K562 (cell line): ENCODE data around the gene FHIP2A. TPM values are rescaled to one million over a fixed set of nuclear protein-coding genes. Genes with fewer than 3 reads are reported as not detected.

Source experiments
- ATAC-seq: fragments of 200-7000 bp; cut with Tn5 transposase; 3 replicates; pipeline ENCODE4 v1.9.1; 2020; ENCODE audit warnings: moderate library complexity
- BruUV-seq: library from RNA; stranded (reverse); fragments of 400-500 nt; replicated peaks from 2 replicates; lab custom pipeline; 2021; lab: Mats Ljungman, UMichigan
- CTCF ChIA-PET: fragments of 300-600 bp; formaldehyde crosslinking; extraction: SDS; loops from one replicate; lab custom pipeline; 2021; ENCODE audit warnings: low intra/inter-chr PET ratio; lab: Yijun Ruan, JAX
- POLR2A ChIA-PET: fragments of 300-600, 350-650 bp; sonication (Branson Sonifier 250); formaldehyde crosslinking; extraction: SDS; loops from one replicate; lab custom pipeline; 2021; ENCODE audit warnings: antibody characterized with exemption, inconsistent platforms; lab: Yijun Ruan, JAX
- DNase-seq, 4 experiments: peaks; one replicate each; pipeline versions ENCODE4 v3.0.0 to v3.0.0-alpha.2; 2011 to 2018; ENCODE audit warnings: low spot score in 3 of 4, mixed read lengths in 3 of 4; ENCODE audit errors: extremely low read depth in 1 of 4
- FAIRE-seq: peaks from 2 replicates; lab custom pipeline; 2011; peaks lifted over from hg19 to GRCh38; lab: Jason Lieb, UNC
- H2AFZ ChIP-seq: 2 replicates; pipeline ENCODE4 v1.6.0; 2011; ENCODE audit warnings: low read depth, low read length, control low read depth, inconsistent platforms
- H3K27ac ChIP-seq: fragments of 200-600 bp; 3 replicates; pipeline ENCODE4 v1.8.0; 2011; ENCODE audit warnings: low read depth, mild to moderate bottlenecking, control low read depth, inconsistent platforms, low read length, moderate library complexity, mixed read lengths; ENCODE audit errors: extremely low read depth
- H3K27me3 ChIP-seq, 2 experiments: fragments of 300-600 bp in 1 of 2; 2 replicates in 1 of 2; 3 replicates in 1 of 2; pipeline versions ENCODE4 v1.6.0 to v1.8.0; 2011; ENCODE audit warnings: inconsistent platforms in 2 of 2, low read length in 2 of 2, mild to moderate bottlenecking in 1 of 2, mixed read lengths in 1 of 2, moderate library complexity in 1 of 2; ENCODE audit not compliant: control insufficient read depth in 2 of 2, insufficient read depth in 2 of 2
- H3K36me3 ChIP-seq: fragments of 300-600 bp; 3 replicates; pipeline ENCODE4 v1.8.0; 2011; ENCODE audit warnings: mild to moderate bottlenecking, low read length, inconsistent platforms; ENCODE audit not compliant: control insufficient read depth, insufficient read depth
- H3K4me1 ChIP-seq, 2 experiments: fragments of 200-600 bp in 1 of 2; replicated peaks in 1 of 2; 2 replicates in 1 of 2; 3 replicates in 1 of 2; pipeline versions ENCODE4 v1.5.1 to v1.8.0; 2011; ENCODE audit warnings: inconsistent platforms in 2 of 2, low read length in 2 of 2, mild to moderate bottlenecking in 1 of 2, mixed read lengths in 1 of 2, moderate library complexity in 1 of 2; ENCODE audit not compliant: control insufficient read depth in 2 of 2, insufficient read depth in 2 of 2
- H3K4me2 ChIP-seq: 2 replicates; pipeline ENCODE4 v1.6.1; 2011; ENCODE audit warnings: low read length, control low read depth, inconsistent platforms, mixed read lengths; ENCODE audit not compliant: insufficient read depth
- H3K4me3 ChIP-seq: fragments of 200-600 bp; sonication (generic), shearing (Covaris generic); 2 replicates; pipeline ENCODE4 v1.5.1; 2016; ENCODE audit warnings: control low read depth, inconsistent platforms
- H3K79me2 ChIP-seq: fragments of 200-600 bp; 3 replicates; pipeline ENCODE4 v1.8.0; 2011; ENCODE audit warnings: low read length, inconsistent platforms; ENCODE audit not compliant: control insufficient read depth, insufficient read depth
- H3K9ac ChIP-seq, 2 experiments: 2 replicates each; pipeline versions ENCODE4 v1.6.0 to v1.6.1; 2011; ENCODE audit warnings: low read depth in 2 of 2, low read length in 2 of 2, control low read depth in 1 of 2, inconsistent platforms in 1 of 2, mild to moderate bottlenecking in 1 of 2, mixed read lengths in 1 of 2; ENCODE audit not compliant: insufficient read depth in 1 of 2
- H3K9me1 ChIP-seq: one replicate; pipeline ENCODE4 v1.6.0; 2011; ENCODE audit warnings: inconsistent platforms, mild to moderate bottlenecking, low read length, moderate library complexity; ENCODE audit not compliant: control insufficient read depth, insufficient read depth
- H3K9me3 ChIP-seq: replicated peaks from 2 replicates; pipeline ENCODE4 v1.5.1; 2011; ENCODE audit warnings: low read depth, low read length, inconsistent platforms; ENCODE audit not compliant: control insufficient read depth, insufficient read depth
- H4K20me1 ChIP-seq: replicated peaks from 2 replicates; pipeline ENCODE4 v1.6.1; 2011; ENCODE audit warnings: low read length, inconsistent platforms, mixed read lengths; ENCODE audit not compliant: control insufficient read depth, insufficient read depth
- ARID4B ChIP-seq: sonication (generic); formaldehyde crosslinking; IDR thresholded peaks from 2 replicates; pipeline ENCODE4 v1.8.0; 2022; ENCODE audit warnings: mild to moderate bottlenecking, missing genetic modification reagents
- BRD4 ChIP-seq: fragments of 200-600 bp; sonication (generic); IDR thresholded peaks from 2 replicates; pipeline ENCODE4 v1.6.1; 2017; ENCODE audit warnings: inconsistent platforms
- CBX3 ChIP-seq, 2 experiments: IDR thresholded peaks; 1 replicate in 1 of 2; 2 replicates in 1 of 2; pipeline ENCODE4 v1.6.1; 2012; ENCODE audit warnings: inconsistent platforms in 2 of 2, low read length in 2 of 2, borderline replicate concordance in 1 of 2, control low read depth in 1 of 2
- EP400 ChIP-seq: fragments of 450-650 bp; IDR thresholded peaks from 2 replicates; pipeline ENCODE4 v1.6.1; 2017; ENCODE audit warnings: antibody characterized with exemption, mild to moderate bottlenecking, moderate library complexity
- HDAC1 ChIP-seq, 2 experiments: fragments of 450-650 bp; IDR thresholded peaks; 2 replicates each; pipeline ENCODE4 v1.6.1; 2016 to 2017; ENCODE audit warnings: inconsistent platforms in 1 of 2, mild to moderate bottlenecking in 1 of 2, moderate library complexity in 1 of 2
- HDAC2 ChIP-seq: fragments of 450-650 bp; IDR thresholded peaks from 2 replicates; pipeline ENCODE4 v1.6.1; 2016; ENCODE audit warnings: mild to moderate bottlenecking
- HNRNPLL ChIP-seq: fragments of 200-400 bp; formaldehyde crosslinking; IDR thresholded peaks from 2 replicates; pipeline ENCODE4 v1.6.1; 2017; ENCODE audit warnings: low read length, low read depth, mild to moderate bottlenecking; ENCODE audit not compliant: poor library complexity, severe bottlenecking
- HOMEZ ChIP-seq: fragments of 250-450 bp; sonication (Bioruptor Pico); IDR thresholded peaks from 2 replicates; pipeline ENCODE4 v1.4.0; 2020; ENCODE audit warnings: mild to moderate bottlenecking, moderate library complexity
- NCOA2 ChIP-seq, 2 experiments: fragments of 450-650 bp; IDR thresholded peaks; 2 replicates each; pipeline ENCODE4 v1.6.1; 2018; ENCODE audit warnings: mild to moderate bottlenecking in 2 of 2, moderate library complexity in 1 of 2; ENCODE audit not compliant: partially characterized antibody in 2 of 2
- PHTF2 ChIP-seq: fragments of 250-450 bp; sonication (Bioruptor Pico); IDR thresholded peaks from 2 replicates; pipeline ENCODE4 v1.5.0; 2021; ENCODE audit warnings: mild to moderate bottlenecking
- SFPQ ChIP-seq: fragments of 200-400 bp; formaldehyde crosslinking; IDR thresholded peaks from 2 replicates; pipeline ENCODE4 v1.6.1; 2017; ENCODE audit warnings: mild to moderate bottlenecking, low read depth, low read length, moderate library complexity
- TCF7L2 ChIP-seq: fragments of 150-350 bp; IDR thresholded peaks from 2 replicates; pipeline ENCODE4 v1.6.1; 2016; ENCODE audit warnings: low read depth, mild to moderate bottlenecking, low read length, moderate library complexity
- THAP7 ChIP-seq: fragments of 250-450 bp; sonication (Bioruptor Pico); IDR thresholded peaks from 2 replicates; pipeline ENCODE4 v1.5.0; 2021
- TRIM28 ChIP-seq: fragments of 450-650 bp; IDR thresholded peaks from 2 replicates; pipeline ENCODE4 v1.6.1; 2017
- ZNF77 ChIP-seq: fragments of 250-450 bp; sonication (Bioruptor Pico); IDR thresholded peaks from 2 replicates; pipeline ENCODE4 v1.5.0; 2020
- WGBS: fragments of 100-300 bp; shearing (Covaris generic); methylation state at CpG from one replicate; pipeline ENCODE4 v1.1.6; 2016; ENCODE audit warnings: low coverage, mixed read lengths; ENCODE audit not compliant: insufficient coverage; ENCODE audit errors: missing lambda C conversion rate; 5-methylcytosine and 5-hydroxymethylcytosine counted together
- in situ Hi-C: fragments of 300-500 bp; cut with MboI; formaldehyde crosslinking; loops from 4 replicates; pipeline ENCODE4 v1.15.0; 2018; ENCODE audit warnings: inconsistent platforms, mixed read lengths
- intact Hi-C: fragments of 100-400 bp; cut with micrococcal nuclease; formaldehyde crosslinking; loops from 2 replicates; pipeline ENCODE4 v1.14.2; 2022
- polyA plus RNA-seq, 8 experiments: library from polyadenylated mRNA; depleted of rRNA in 4 of 8; stranded (reverse) in 5 of 8; unstranded in 3 of 8; fragments of >200 nt; fragmentation: Nextera tagmentation in 2 of 8; fragmentation: Illumina TruSeq in 1 of 8; extraction: Ambion mirVana in 2 of 8; extraction: Trizol in 1 of 8; gene quantifications; 2 replicates each; pipeline versions ENCODE4 v1.2.1 to v1.2.3, GENCODE V29; 2011 to 2014; ENCODE audit warnings: inconsistent platforms in 1 of 8, missing spikeins in 1 of 8
- total RNA-seq, 7 experiments: library from RNA; depleted of rRNA in 6 of 7; stranded (reverse); fragments of >200 nt in 6 of 7; fragmentation: Illumina TruSeq in 2 of 7; extraction: Trizol in 2 of 7; gene quantifications; 2 replicates each; pipeline versions ENCODE4 v1.2.1 to v1.2.3, GENCODE V29; 2011 to 2021; ENCODE audit warnings: low replicate concordance in 1 of 7

Gene FHIP2A
- total and polyA plus RNA-seq, 9 of the 15 experiments (the other 6 are each of a cell fraction or from before 2014, with no cell fraction given): 1.5 to 7.4 (median 3.3) TPM

- intact Hi-C loops: no loop called here
- CTCF ChIA-PET: no interaction called here
These were observed 29.8 kb upstream of the FHIP2A start for GRCh38 chr10:114791768-114792167.

More at GRCh38 chr10:114791768-114792167, 29.8 kb upstream of the FHIP2A start:
- Histone ChIP-seq H3K36me3 (no peaks in the 10 kb centered on the region), H3K27me3 (no peaks in the 10 kb centered on the region; a peak in 1 of 5 replicates), H3K9me1 (no peaks in the 10 kb centered on the region), H3K79me2 (no peaks in the 10 kb centered on the region), H4K20me1 (no peaks in the 10 kb centered on the region), H3K4me3 (no peak overlapping the region), H2AFZ (no peak overlapping the region), H3K9ac (no peak overlapping the region), H3K4me2 (no peak overlapping the region), H3K4me1 (no peaks in the 10 kb centered on the region), H3K27ac (no peak overlapping the region), H3K9me3 (no peaks in the 10 kb centered on the region)
- no peak for TF ChIP-seq PHTF2 (CRISPR knock-in tag)
- TF ChIP-seq TCF7L2: no peak
- TF ChIP-seq SFPQ: no peak
- TF ChIP-seq CBX3 (IDR thresholded peaks at IDR 0.05; ENCODE audit: borderline replicate concordance in 1 of 2, low read length in 2 of 2): no peak
- no peak for TF ChIP-seq HDAC2
- TF ChIP-seq EP400: no peak
- no peak for TF ChIP-seq NCOA2 (IDR thresholded peaks at IDR 0.05; ENCODE audit: partially characterized antibody in 2 of 2)
- no peak for TF ChIP-seq HNRNPLL
- no peak for TF ChIP-seq THAP7 (CRISPR knock-in tag)
- TF ChIP-seq ZNF77 (CRISPR knock-in tag): no peak
- no peak for TF ChIP-seq TRIM28
- no peak for TF ChIP-seq HDAC1 (IDR thresholded peaks at IDR 0.05)
- no peak for TF ChIP-seq ARID4B (CRISPR knock-in tag)
- no peak for TF ChIP-seq BRD4
- no peak for TF ChIP-seq HOMEZ (CRISPR knock-in tag)
- no TSS peak for BruUV-seq
- WGBS: 0% methylated on average over 3 of the region's 3 CpGs
- POLR2A ChIA-PET: interaction anchor here (1.1 kb wide), 1 partner anchor 12 kb away, joined by 4 read pairs; no protein-coding TSS in a partner anchor
- no peak for ATAC-seq
- in situ Hi-C loops: no loop called here
- FAIRE-seq: no peak
- DNase-seq: no peak
